Ramos (cell line): ENCODE measurements around the gene YPEL2.
"Not testable (repeated sequence)": the region's sequence is repeated elsewhere in the genome, so short reads cannot be mapped to it uniquely, and the experiment has no call there.

Source experiments
- in situ Hi-C: fragments of 300-500 bp; cut with MboI; formaldehyde crosslinking; loops from one replicate; pipeline ENCODE4 v1.14.3; 2022; ENCODE audit warnings: low sequenced_read_pairs; ENCODE audit not compliant: unreplicated experiment

YPEL2 gene

GRCh38 chr17:59331129-59331928, at the start of gene YPEL2:
YPEL2 (plus strand) TSS chr17:59331655; CDS start chr17:59353410, 21,755 bp downstream.
- in situ Hi-C loops, result no loop called here

- in situ Hi-C loops, result no loop called here
Observed at GRCh38 chr17:59284317-59284716, 47.1 kb upstream of the YPEL2 start.

DNA sequence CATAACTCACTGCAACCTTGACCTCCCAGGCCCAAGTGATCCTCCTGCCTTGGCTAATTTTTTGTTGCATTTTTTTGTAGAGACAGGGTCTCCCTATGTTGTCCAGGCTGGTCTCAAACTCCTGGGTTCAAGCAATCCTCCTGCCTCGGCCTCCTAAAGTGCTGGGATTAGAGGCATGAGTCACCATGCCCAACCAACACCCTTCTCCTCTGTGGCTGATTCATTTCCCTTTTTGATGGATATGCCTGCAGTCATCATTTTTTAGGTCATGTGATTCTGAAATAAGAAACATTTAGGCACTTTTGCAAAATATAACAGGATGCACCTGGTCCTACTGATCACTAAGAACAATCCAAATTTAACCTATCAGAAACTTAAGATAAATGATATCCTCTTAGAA, 44.0 kb upstream of the YPEL2 start:
- in situ Hi-C loops, result no loop called here

DNA sequence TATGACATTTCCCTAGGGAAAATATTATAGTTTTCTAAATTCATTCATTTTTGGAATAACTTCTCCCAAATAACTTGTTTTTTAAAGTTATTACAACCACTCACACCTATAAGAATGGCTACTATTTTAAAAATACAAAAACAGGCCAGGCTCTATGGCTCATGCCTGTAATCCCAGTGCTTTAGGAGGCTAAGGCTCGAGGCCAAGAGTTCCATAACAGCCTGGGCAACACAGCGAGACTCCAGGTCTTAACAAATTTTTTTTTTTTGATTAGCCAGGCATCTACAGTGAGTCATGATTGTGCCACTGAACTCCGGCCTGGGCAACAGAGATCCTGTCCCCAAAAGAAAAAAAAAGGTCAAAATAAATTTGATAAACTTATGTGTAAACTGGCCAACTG, 43.6 kb upstream of the YPEL2 start:
- in situ Hi-C loops, result no loop called here

DNA sequence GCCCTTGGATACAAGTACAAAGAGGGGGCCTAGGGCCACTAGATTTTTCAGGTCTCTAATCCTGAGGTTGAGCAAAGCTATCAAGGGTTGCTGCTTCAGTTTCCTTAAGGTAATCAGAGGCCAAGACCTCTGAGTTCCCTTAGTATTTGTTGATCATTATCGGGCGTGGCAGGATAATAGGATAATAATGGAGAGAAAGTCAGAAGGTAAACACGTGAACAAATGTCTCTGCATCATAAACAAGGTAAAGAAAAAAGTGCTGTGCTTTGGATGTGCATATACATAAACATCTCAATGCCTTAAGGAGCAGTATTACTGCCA, 41.5 kb upstream of the YPEL2 start:
- in situ Hi-C loops, result no loop called here

DNA sequence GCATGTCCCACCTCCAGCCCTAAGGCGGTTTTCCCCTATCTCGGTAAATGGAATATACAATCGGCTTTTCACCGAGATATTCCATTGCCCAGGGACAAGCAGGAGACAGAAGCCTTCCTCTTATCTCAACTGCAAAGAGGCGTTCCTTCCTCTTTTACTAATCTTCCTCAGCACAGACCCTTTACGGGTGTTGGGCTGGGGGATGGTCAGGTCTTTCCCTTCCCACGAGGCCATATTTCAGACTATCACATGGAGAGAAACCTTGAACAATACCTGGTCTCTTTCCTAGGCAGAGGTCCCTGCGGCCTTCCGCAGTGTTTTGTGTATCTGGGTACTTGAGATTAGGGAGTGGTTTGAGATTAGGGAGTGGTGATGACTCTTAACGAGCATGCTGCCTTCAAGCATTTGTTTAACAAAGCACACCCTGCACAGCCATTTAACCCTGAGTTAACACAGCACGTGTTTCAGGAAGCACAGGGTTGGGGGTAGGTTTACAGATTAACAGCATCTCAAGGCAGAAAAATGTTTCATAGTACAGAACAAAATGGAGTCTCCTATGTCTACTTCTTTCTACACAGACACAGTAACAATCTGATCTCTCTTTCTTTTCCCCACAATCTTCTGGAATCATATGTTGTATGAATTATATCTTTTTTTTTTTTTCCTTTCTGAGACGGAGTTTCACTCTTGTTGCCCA, 41.0 kb upstream of the YPEL2 start:
- in situ Hi-C loops, result not testable (repeated sequence)

DNA sequence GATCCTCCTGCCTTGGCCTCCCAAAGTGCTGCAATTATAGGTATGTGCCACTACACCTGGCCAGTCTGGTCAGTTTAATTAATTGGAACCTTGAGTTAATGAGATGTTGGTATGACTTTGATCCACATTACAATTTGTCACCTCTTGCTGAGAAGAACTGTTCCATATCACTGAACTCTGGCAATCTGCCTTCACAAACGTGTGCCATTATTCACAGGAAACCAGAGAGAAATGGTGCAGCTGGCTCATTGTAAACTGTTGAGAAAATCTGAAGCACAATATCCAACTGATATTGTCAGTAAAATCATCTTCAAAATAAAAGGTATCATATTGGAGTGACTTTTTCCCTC, 39.3 kb upstream of the YPEL2 start:
- in situ Hi-C loops, result no loop called here

GRCh38 chr17:59296190-59296589, 35.3 kb upstream of the YPEL2 start:
- in situ Hi-C loops, result no loop called here

DNA sequence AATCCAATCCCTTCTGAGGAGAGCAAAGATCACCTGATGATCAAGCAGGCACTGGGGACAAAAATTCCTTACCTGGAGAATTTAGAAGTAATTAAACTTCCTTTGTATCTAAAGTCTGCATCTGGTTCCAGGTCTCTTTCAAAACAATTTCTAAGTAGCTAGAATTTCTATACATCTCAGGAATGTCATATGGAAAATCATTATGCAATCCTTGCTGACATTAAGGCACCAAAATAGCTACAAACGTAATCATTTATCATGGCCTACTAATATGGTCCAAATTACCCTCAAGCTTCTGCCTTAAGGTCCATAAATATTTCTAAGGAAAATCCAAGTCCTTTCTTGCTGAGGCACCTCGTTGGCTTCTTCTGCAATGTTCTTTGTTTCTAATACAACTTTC, 32.9 kb upstream of the YPEL2 start:
- in situ Hi-C loops, result no loop called here

DNA sequence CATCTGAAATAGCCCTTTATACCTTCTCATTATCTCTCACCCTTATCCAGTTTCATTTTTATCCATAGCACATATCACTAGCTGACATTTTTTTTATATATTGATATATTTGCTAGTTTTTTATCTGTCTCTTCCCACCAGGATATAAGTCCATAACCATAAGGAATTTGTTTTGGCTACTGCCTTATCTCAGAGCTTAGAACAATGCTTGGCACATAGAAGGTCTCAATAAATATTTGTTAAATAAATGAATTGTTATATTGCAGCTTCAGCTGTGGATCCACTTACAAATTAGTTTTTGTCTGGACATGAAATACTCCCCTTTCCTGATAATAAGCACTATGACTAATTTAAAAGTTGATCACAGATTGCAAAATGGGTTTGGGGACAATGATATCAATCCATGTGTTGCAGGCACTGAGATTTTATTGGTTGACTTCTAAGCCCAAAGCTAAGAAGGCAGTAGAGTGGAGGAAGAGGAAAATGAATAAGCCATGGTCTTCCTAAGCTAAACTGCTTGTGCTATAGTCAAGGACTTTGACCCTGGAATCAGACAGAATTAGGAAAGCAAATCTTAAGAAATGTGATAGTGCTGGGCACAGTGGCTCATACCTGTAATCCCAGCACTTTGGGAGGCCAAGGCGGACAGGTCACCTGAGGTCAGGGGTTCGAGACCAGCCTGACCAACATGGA, 31.9 kb upstream of the YPEL2 start:
- in situ Hi-C loops, result no loop called here

GRCh38 chr17:59300941-59301340, 30.5 kb upstream of the YPEL2 start:
- in situ Hi-C loops, result no loop called here

- in situ Hi-C loops, result no loop called here
Observed at GRCh38 chr17:59304811-59305210, 26.6 kb upstream of the YPEL2 start.

DNA sequence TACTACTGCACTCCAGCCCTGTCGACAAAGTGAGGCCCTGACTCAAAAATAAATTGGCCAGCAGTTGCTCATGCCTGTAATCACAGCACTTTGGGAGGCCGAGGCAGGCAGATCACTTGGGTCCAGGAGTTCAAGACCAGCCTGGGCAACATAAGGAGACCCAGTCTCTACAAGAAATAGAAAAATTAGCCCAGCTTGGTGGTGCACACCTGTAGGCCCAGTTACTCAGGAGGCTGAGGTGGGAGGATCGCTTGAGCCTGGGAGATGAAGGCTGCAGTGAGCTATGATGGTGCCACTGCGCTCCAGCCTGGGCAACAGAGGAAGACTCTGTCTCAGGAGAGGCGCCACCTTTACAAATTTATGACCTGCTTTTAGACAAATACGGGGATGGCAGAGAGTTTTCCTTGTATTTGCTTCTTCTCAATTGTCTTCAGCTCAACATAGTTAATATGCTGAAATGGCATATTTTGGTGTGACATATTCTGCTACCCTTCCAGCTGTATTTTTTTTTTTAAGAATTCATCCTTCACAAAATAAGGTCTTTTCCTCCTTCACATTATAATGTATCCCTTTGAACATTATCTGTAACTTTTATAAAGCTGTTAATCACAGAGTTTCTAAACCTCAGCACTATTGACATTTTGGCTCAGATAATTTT, 21.1 kb upstream of the YPEL2 start:
- in situ Hi-C loops, result loop anchor here (5.0 kb wide), 1 partner anchor 127 kb away; no protein-coding TSS in a partner anchor

DNA sequence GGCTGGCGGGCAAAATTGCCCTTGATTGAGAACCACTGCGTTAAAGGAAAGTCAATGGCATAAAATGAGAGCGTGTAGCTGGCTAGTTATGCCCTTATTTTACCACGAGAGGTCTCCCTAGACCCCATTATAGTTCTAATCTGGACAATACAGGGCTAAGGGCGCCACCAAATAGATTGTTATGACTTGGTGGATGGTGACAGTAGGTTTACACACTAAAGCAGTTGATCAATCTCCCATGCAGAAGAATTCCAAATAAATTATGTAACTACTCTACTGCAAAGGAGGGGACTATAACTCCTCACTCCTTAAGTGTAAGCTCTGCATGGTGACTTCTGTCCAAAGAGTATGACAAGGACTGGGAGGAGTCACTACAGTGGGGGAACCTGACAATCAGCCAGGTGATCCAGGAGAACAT, 20.4 kb upstream of the YPEL2 start:
- in situ Hi-C loops, result loop anchor here (5.0 kb wide), 1 partner anchor 126 kb away; no protein-coding TSS in a partner anchor

DNA sequence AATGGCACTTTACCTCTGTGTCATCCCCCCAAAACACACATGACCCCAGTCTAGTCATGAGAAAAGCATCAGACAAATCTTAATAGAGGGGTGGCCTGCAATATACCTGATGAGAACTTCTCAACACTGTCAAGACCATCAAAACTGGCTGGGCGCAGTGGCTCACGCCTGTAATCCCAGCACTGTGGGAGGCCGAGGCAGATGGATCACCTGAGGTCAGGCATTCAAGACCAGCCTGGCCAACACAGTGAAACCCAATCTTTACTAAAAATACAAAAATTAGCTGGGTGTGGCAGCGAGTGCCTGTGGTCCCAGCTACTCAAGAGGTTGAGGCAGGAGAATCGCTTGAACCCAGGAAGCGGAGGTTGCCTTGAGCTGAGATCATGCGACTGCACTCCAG, 19.9 kb upstream of the YPEL2 start:
- in situ Hi-C loops, result loop anchor here (5.0 kb wide), 1 partner anchor 126 kb away; no protein-coding TSS in a partner anchor

- in situ Hi-C loops, result no loop called here
Observed at GRCh38 chr17:59315866-59316265, 15.6 kb upstream of the YPEL2 start.

DNA sequence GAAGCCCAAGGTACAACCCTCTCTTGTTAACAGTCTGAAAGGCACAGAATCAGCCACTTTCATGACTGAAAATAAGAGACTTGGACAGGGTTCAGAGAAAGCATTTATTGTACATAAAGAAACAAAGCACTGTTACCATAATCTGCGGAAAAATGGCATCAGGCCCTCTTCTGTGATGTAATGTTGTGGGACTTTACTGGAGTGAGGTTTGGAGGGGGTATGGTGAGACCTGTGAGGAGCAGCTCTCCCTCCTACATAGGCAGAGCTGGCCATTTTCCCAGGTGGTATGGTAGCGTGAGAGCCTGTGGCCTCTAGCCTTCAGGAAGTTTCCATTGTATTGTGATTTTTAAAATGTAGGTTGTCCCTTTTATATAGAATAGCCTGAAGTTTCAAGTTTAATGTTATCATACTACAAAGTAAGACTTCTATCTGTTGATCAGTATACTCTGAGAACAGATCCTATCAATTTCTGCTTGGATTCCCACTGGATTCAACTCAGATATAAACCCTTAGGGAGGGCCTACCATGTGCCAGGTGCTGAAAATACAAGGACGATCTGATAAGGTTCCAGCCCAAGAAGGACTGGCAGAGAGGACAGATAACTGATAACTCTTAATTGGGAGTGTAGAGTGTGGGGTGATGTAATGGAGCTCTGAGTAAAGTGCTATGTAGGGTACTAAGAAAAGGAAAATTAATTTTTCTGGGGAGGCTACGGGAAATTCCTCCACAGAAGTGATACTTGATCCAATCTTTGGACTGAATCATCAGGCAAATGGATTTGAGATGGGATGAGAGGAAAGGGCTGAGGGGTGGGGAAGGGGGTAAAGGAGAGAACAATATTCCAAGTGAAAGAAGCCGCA, 4.1 kb upstream of the YPEL2 start:
- in situ Hi-C loops, result no loop called here

DNA sequence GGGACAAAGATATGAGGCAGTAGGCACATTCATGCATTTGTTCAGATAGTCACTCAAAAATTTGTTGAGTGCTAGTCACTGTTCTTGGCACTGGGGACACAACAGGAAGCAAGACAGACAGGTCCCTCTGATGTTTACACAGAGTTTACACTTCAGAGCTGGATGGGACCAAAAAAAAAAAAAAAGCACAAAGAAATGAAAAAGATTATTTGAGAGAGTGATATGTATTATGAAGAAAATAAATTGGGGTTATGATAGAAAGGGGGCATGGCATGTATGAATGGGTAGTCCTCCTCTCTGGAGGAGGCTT, 3.5 kb upstream of the YPEL2 start:
- in situ Hi-C loops, result no loop called here

DNA sequence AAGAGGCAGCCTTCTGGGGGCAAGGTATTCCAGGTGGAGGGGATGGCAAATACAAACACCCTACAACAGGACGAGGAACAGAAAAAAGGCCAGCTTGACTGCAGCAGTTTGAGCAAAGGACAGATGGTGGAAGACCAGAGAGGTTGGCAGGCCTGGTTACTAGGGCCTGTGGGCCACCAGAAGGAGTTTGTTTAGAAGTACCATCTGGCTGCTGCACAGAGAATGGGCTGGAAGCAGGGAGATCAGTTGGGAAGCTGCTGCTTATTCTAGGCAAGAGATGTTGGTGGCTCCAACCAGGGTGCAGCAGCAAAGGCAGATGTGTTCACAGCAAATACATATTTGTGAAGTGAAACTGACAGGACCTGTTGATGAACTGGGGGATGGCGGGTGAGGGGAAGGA, 2.9 kb upstream of the YPEL2 start:
- in situ Hi-C loops, result no loop called here
